ENCODE measurements around the gene SORCS2.

GRCh38 chr4:7381890-7382633 is 189.7 kb downstream of the SORCS2 start:
- TF ChIP-seq TAF1 (IDR thresholded peaks at IDR 0.05; ENCODE audit: borderline replicate concordance, insufficient read depth, low read length) (no peak), POLR2AphosphoS5 (IDR thresholded peaks at IDR 0.05; ENCODE audit: low read depth, low read length) (no peak), FOXP2 (optimal IDR thresholded peaks at IDR 0.05; ENCODE audit: borderline replicate concordance, extremely low read depth, extremely low read length, insufficient read depth) (no peak), REST (IDR thresholded peaks at IDR 0.05; ENCODE audit: insufficient read depth in 1 of 2, low read depth in 2 of 2, low read length in 2 of 2) (no peak)

All from PFSK-1 (cell line).